Ishikawa (cell line): Measurements from ENCODE around the gene FAM114A1.

ENCODE experiments used
- CEBPB ChIP-seq: IDR thresholded peaks from 2 replicates; pipeline ENCODE4 v1.6.1; 2012
- CREB1 ChIP-seq: IDR thresholded peaks from 2 replicates; pipeline ENCODE4 v1.6.1; 2012; ENCODE audit warnings: low read depth
- EGR1 ChIP-seq: IDR thresholded peaks from 2 replicates; pipeline ENCODE4 v1.6.1; 2012
- EP300 ChIP-seq: IDR thresholded peaks from 2 replicates; pipeline ENCODE4 v1.6.1; 2012; ENCODE audit warnings: borderline replicate concordance
- FOXM1 ChIP-seq: IDR thresholded peaks from 2 replicates; pipeline ENCODE4 v1.6.1; 2012; ENCODE audit warnings: low read depth, borderline replicate concordance
- NFIC ChIP-seq: IDR thresholded peaks from 2 replicates; pipeline ENCODE4 v1.6.1; 2012
- RAD21 ChIP-seq: IDR thresholded peaks from 2 replicates; pipeline ENCODE4 v1.6.1; 2012; ENCODE audit warnings: low read depth
- TAF1 ChIP-seq: IDR thresholded peaks from 2 replicates; pipeline ENCODE4 v1.6.1; 2012; ENCODE audit warnings: low read depth, mild to moderate bottlenecking
- TCF12 ChIP-seq: IDR thresholded peaks from 2 replicates; pipeline ENCODE4 v1.6.1; 2012; ENCODE audit warnings: low read depth
- TEAD4 ChIP-seq: IDR thresholded peaks from 2 replicates; pipeline ENCODE4 v1.6.1; 2012
- USF1 ChIP-seq: IDR thresholded peaks from 2 replicates; pipeline ENCODE4 v1.6.1; 2012
- YY1 ChIP-seq: IDR thresholded peaks from 2 replicates; pipeline ENCODE4 v1.6.1; 2012; ENCODE audit warnings: low read depth
- ZBTB7A ChIP-seq: IDR thresholded peaks from 2 replicates; pipeline ENCODE4 v1.6.1; 2012; ENCODE audit warnings: low read depth
- TF ChIP-seq, protein P1 (sequence below): IDR thresholded peaks from 2 replicates; pipeline ENCODE4 v1.6.1; 2012
- TF ChIP-seq, protein P2 (sequence below): IDR thresholded peaks from 2 replicates; pipeline ENCODE4 v1.6.1; 2012; ENCODE audit warnings: low read depth, mild to moderate bottlenecking

The FAM114A1 gene

DNA sequence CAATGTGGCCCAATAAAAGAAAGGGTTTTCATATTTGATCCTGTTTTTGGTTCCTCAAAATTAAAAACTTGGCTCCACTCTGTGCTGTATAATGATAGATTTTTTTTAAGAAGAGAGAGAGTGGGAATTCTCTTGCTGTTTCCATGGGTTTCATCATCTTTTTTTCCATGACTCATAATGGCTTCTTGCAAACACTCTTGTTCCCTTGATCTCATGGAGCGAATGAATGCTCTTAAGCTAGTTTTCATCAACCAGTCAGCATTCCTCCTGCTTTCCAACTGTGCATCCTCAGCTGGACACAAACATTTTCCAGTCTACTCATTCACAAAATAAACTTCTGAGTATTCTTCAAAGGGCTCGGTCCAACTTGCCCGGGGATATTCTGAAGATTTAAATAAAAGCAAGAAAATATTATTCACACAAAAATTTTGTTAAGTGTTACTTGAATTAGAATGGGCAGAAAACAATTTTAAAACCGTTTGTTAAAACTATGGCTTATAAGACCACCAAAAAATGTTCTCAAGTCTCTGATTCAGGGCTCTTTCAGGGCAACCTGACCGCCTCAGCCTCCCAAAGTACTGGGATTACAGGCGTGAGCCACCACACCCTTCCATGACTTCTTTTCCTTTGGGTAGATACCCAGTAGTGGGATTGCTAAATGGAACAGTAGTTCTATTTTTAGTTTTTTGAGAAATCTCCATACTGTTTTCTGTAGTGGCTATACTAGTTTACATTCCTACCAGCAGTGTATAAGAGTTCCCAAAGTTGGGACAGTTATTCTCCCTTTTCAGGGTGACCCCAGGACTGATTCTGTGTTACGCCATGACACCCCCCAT lies 99.9 kb downstream of the FAM114A1 start:
- no peak for TF ChIP-seq TCF12
- TF ChIP-seq NFIC, result no peak
- no peak for TF ChIP-seq TAF1
- no peak for TF ChIP-seq CREB1
- no peak for TF ChIP-seq TEAD4
- TF ChIP-seq FOXM1, result no peak
- TF ChIP-seq, protein P1, sequence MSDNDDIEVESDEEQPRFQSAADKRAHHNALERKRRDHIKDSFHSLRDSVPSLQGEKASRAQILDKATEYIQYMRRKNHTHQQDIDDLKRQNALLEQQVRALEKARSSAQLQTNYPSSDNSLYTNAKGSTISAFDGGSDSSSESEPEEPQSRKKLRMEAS, result no peak
- no peak for TF ChIP-seq YY1
- TF ChIP-seq ZBTB7A, result no peak
- TF ChIP-seq EGR1, result no peak
- no peak for TF ChIP-seq RAD21
- TF ChIP-seq USF1, result no peak
- TF ChIP-seq CEBPB, result no peak
- TF ChIP-seq, protein P2, sequence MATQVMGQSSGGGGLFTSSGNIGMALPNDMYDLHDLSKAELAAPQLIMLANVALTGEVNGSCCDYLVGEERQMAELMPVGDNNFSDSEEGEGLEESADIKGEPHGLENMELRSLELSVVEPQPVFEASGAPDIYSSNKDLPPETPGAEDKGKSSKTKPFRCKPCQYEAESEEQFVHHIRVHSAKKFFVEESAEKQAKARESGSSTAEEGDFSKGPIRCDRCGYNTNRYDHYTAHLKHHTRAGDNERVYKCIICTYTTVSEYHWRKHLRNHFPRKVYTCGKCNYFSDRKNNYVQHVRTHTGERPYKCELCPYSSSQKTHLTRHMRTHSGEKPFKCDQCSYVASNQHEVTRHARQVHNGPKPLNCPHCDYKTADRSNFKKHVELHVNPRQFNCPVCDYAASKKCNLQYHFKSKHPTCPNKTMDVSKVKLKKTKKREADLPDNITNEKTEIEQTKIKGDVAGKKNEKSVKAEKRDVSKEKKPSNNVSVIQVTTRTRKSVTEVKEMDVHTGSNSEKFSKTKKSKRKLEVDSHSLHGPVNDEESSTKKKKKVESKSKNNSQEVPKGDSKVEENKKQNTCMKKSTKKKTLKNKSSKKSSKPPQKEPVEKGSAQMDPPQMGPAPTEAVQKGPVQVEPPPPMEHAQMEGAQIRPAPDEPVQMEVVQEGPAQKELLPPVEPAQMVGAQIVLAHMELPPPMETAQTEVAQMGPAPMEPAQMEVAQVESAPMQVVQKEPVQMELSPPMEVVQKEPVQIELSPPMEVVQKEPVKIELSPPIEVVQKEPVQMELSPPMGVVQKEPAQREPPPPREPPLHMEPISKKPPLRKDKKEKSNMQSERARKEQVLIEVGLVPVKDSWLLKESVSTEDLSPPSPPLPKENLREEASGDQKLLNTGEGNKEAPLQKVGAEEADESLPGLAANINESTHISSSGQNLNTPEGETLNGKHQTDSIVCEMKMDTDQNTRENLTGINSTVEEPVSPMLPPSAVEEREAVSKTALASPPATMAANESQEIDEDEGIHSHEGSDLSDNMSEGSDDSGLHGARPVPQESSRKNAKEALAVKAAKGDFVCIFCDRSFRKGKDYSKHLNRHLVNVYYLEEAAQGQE, result no peak
- TF ChIP-seq EP300, result no peak

GRCh38 chr4:38968668-38969067 lies 101.1 kb downstream of the FAM114A1 start:
- TF ChIP-seq TAF1 (no peak), USF1 (no peak), CEBPB (no peak), CREB1 (no peak), EGR1 (no peak), FOXM1 (no peak), ZBTB7A (no peak), TEAD4 (no peak), RAD21 (no peak)
- TF ChIP-seq, protein P2, result no peak

GRCh38 chr4:38976308-38976707 lies 108.7 kb downstream of the FAM114A1 start:
- TF ChIP-seq ZBTB7A (no peak), TCF12 (no peak), EP300 (no peak), CEBPB (no peak), TEAD4 (no peak), EGR1 (no peak), TAF1 (no peak), RAD21 (no peak), FOXM1 (no peak), YY1 (no peak), USF1 (no peak), NFIC (no peak), CREB1 (no peak)
- TF ChIP-seq, protein P2, result no peak
- TF ChIP-seq, protein P1, result no peak
